IMR-90 (cell line): ENCODE data around the gene ZNF611.

ENCODE experiments used
- CTCF ChIP-seq: conservative IDR thresholded peaks from 2 replicates; pipeline ENCODE4 v1.5.1; 2012; ENCODE audit warnings: mild to moderate bottlenecking, low read depth, low read length, improper control_type of control experiment
- MAZ ChIP-seq: IDR thresholded peaks from 2 replicates; pipeline ENCODE4 v1.6.1; 2012; ENCODE audit warnings: low read depth, mild to moderate bottlenecking, low read length, improper control_type of control experiment, moderate library complexity, borderline replicate concordance
- RAD21 ChIP-seq: IDR thresholded peaks from 2 replicates; pipeline ENCODE4 v1.6.1; 2012; ENCODE audit warnings: low read length, improper control_type of control experiment
- SMC3 ChIP-seq: fragments of 150-350 bp; IDR thresholded peaks from 2 replicates; pipeline ENCODE4 v1.6.1; 2016; ENCODE audit warnings: low read depth, mild to moderate bottlenecking, antibody characterized with exemption, low read length, moderate library complexity
- USF2 ChIP-seq: fragments of 150-350 bp; IDR thresholded peaks from 2 replicates; pipeline ENCODE4 v1.6.1; 2017; ENCODE audit warnings: mild to moderate bottlenecking, antibody characterized with exemption, low read length, low read depth

GRCh38 chr19:52691215-52691610, 43.6 kb downstream of the ZNF611 start:
- TF ChIP-seq CTCF (no peak), RAD21 (no peak), SMC3 (no peak), USF2 (no peak), MAZ (no peak)
